Thyroid gland (tissue), 4 donors: Measurements from ENCODE around the gene BPIFB4.

Experiments used
- POLR2A ChIP-seq, 2 donors: fragments of 450-650 bp; IDR thresholded peaks; one replicate each; pipeline ENCODE4 v1.6.1; 2017; ENCODE audit warnings: antibody characterized with exemption in 2 of 2, mild to moderate bottlenecking in 2 of 2, moderate library complexity in 1 of 2
- TF ChIP-seq, protein P1 (sequence below), 6 experiments: fragments of 200-600 bp in 3 of 6; fragments of 450-650 bp in 3 of 6; sonication (generic) in 3 of 6; IDR thresholded peaks; one replicate each; pipeline ENCODE4 v1.5.1; 2016 to 2019; ENCODE audit warnings: antibody characterized with exemption in 6 of 6, mild to moderate bottlenecking in 2 of 6, inconsistent platforms in 1 of 6, moderate library complexity in 1 of 6

- TF ChIP-seq, protein P1, sequence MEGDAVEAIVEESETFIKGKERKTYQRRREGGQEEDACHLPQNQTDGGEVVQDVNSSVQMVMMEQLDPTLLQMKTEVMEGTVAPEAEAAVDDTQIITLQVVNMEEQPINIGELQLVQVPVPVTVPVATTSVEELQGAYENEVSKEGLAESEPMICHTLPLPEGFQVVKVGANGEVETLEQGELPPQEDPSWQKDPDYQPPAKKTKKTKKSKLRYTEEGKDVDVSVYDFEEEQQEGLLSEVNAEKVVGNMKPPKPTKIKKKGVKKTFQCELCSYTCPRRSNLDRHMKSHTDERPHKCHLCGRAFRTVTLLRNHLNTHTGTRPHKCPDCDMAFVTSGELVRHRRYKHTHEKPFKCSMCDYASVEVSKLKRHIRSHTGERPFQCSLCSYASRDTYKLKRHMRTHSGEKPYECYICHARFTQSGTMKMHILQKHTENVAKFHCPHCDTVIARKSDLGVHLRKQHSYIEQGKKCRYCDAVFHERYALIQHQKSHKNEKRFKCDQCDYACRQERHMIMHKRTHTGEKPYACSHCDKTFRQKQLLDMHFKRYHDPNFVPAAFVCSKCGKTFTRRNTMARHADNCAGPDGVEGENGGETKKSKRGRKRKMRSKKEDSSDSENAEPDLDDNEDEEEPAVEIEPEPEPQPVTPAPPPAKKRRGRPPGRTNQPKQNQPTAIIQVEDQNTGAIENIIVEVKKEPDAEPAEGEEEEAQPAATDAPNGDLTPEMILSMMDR (IDR thresholded peaks at IDR 0.05), result no peak
- no peak for TF ChIP-seq POLR2A (IDR thresholded peaks at IDR 0.05)
Observed at GRCh38 chr20:33130568-33131061, 51.2 kb downstream of the BPIFB4 start.
